IPS DF 19.7 (cell line): ENCODE results near the gene STXBP6.

ENCODE experiments used
- DNase-seq: peaks from one replicate; pipeline ENCODE4 v3.0.0-alpha.2; 2013; ENCODE audit warnings: low read depth, low spot score

STXBP6 gene

DNA sequence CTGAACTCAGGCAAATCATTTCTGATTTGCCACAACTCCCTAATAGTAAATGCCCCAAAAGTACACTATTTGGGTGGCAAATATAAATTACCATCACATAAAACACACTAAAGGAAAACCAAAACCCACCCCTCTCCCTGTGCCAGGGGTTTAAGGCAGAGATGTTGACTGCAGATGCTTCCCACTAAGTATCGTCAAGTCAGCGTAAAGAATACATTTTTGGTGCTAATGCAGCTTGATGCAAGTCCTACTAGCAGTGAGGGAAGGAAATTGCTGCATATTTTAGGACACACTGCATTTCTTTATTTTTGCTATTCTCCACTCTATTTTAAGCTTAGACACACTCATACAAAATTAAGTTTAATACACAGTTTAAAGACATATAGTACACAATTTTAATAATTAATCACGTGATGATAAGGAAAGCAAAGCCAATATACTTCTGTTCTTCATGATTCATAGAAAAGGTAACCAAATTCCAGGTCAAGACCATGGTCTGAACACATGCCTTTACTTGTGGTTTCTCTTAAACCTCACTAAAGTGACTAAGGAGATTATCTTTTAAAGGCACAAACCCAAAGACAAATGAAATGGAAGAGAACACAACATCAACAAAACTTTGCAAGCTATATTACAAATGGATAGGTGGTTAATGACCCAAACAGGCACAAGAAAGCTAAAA is 162.2 kb downstream of the STXBP6 start:
- DNase-seq, result no peak

- no peak for DNase-seq
These were observed 164.5 kb downstream of the STXBP6 start for GRCh38 chr14:24885410-24885913.

DNA sequence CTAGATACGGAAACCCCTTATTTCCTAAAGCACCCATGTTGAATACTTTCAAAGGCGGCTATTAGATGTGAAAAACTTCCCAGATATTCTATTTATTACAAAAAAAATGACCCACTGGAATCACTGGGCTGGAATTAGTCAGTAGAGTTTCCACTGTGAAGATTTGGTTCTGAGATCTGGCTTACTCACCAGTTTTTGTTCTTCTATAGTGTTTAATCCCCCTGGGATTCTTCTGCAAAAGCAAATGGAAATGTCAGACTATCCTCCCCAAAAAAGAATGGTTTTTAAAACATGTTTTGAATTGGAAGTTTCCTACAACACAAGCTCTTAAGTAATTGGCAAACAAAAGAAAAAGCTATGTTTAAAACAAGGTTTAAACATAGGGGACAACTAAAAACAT is 166.4 kb downstream of the STXBP6 start:
- no peak for DNase-seq

- no peak for DNase-seq
These were observed 168.6 kb downstream of the STXBP6 start for GRCh38 chr14:24881116-24881893.

DNA sequence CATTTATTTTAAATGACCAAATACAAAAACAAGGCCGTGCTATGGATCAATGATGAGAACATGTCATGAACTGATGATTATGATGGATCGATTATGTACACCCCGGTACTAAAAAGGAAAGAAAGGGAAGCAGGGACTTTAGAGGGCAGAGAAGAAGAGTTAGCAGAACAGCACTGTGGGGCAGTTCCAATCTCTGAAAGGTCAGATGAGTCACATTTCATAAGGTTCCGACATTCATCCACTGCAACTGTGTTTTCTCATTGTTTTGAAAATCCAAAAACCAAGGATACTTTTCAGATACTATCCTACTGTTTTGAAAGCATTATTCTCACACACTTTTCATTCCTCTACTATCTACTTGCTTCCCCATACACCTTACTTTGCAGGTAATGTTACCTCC is 169.3 kb downstream of the STXBP6 start:
- DNase-seq, result no peak

DNA sequence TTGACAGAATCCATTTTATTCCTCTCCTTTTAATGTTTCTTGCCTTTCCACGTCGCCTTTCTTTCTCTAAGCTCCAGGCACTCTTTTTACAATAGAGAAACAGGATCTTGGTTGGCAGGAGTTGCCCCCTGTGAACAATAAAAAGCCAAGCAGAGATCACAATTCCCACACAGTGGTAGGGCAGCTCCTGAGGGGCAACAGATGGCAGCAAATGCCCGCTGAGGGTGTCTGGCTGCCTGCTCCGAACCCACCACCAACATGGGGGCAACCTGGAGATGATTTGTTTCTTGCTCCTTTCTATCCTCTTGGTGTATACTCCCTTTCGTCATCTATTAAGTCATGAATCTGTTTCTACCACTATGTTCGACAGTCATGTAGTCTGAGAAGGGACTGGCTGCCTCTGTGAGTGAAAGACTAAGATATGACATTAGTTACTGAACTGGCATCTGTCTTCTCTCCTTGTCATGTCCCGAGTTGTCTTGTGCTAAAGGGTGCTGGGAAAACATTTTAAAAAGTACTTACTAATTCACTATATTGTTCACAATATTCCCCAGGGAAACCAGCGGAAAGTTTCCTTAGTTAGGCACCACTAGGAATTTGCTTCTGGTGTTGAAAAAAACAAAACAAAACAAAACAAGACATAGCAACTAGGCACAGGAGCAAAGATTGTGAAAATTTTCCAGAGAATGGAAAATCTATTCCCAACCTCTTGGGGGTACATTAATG is 170.1 kb downstream of the STXBP6 start:
- DNase-seq, result no peak

- no peak for DNase-seq
These were observed 173.0 kb downstream of the STXBP6 start for GRCh38 chr14:24876996-24877395.

DNA sequence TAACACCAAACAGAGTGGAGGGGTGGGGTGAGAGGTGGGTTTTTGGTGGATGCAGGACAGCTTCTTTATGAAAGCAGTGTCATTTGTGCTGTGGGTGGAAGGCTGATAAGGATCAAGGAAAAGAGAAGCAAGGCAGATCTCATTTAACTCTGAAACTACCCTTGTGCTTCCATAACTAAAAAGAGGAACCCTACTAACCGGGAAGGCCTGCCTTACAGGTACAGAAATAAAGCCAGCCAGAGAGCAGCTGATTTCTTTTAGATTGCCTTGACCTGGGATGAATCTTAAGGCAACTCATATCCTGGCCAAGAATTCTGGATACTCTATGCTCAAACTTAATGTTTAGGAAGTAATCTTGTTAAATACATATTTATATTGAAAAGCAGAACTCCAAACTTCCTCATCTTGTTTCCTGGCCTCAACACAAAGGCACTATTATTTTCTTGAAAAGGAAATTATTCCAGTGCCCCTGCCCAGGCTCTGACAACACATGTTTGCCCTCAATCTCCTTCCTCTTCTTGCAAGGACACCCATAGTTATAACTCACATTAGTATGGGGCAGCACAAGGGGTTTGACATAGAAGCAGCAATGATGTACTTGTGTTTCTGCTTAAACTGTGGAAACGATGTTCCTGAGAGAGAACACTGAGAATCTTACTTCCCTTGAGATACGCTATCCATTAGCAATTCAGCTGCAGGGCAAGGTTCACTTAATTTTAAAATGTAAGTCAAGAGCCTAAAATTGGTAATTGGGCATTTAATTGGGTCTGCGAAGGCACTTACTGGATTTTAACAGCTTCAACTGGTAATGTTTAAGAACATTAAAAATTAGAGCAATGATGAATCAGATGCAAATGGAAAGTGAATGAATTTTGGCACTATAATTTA is 173.7 kb downstream of the STXBP6 start:
- no peak for DNase-seq

- no peak for DNase-seq
These were observed 174.6 kb downstream of the STXBP6 start for GRCh38 chr14:24875203-24875838.

- DNase-seq, result no peak
These were observed 175.3 kb downstream of the STXBP6 start for GRCh38 chr14:24874514-24875202.

DNA sequence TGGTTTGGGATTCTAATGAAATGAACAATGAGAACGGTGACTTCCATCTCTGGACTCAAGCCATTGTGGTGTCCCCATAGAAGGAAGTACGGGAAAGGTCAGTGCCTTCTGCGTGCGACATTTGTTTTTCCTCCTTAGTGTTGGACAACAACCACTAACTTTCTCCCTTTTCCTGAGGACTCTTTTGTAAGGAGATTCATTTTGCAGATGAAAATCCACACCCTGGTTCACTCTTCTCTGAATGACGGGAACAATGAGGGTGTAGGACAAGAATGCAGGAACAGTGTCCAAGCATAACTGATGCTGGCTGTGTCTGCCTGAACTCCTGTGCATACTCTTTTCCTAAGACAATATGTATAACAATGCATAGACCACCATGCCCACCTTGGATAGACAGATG is 176.4 kb downstream of the STXBP6 start:
- no peak for DNase-seq

DNA sequence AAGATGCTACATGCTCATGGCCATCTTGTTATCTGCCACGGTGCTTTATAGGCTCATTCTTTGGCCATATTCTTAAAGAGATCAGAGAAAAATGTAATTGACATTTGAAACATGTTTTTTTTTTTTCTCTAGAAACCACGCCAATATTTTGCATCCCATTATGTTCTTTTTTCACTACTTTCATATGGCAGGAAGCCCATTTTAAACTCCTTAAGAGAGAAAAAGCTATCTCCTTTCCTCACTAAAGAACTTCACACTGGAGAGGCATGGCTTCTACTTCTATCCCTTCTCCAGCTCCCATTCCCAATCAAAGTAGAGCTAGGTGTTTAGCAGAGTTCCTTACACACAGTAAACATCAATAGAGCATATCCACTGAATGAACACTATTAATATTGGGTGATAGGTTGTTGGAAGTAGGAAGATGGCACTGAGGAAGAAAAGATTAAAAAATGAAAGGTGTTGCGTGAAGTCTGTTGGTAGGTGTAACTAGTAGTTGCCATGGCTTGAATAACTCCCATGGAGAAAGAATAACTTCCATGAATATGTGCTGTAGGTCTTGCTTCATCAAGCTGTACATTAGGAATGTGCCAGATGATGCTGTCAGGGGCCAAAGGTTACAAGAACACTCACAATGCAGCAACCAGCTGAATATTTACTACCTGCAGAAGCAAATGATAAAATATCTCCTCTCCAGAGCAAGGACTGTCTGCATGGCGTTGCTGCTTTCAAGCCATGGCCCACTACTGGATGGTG is 178.8 kb downstream of the STXBP6 start:
- no peak for DNase-seq

GRCh38 chr14:24868389-24868788 is 181.6 kb downstream of the STXBP6 start:
- DNase-seq, result no peak

GRCh38 chr14:24866067-24866639 is 183.8 kb downstream of the STXBP6 start:
- no peak for DNase-seq

DNA sequence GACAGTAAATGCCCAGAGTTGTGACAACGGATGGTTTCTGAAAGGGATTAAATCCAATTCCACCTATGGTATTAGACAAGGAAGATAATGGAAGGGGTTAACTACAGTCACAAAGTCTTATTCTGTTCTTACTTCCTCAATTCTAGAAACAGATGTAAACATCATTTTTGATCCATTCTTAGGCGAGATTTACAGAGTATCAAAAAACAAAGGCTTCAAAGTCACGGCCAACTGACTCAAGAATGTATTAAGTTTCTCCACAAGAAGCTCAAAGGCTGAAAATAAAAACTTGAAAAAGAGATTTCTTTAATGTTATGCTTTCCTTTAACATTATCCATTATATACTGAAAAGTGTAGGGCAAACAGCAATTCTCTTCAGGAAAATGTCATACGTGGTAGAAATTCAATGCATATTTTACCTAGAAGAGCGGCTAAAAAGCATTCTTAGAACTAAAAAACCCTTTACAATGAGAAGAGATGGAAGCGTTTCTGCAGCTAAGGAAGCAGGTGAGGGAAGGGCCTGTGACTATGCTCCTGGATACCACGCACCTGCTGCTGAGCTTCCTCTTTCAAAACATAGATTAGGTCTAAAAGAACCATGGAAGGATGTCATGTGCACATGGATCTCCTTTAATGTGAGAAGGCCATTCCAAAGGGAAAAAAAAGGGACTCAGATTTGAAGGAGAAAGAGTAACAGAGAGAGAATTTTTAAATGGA is 185.8 kb downstream of the STXBP6 start:
- DNase-seq, result no peak

GRCh38 chr14:24861083-24861630 is 188.8 kb downstream of the STXBP6 start:
- no peak for DNase-seq

DNA sequence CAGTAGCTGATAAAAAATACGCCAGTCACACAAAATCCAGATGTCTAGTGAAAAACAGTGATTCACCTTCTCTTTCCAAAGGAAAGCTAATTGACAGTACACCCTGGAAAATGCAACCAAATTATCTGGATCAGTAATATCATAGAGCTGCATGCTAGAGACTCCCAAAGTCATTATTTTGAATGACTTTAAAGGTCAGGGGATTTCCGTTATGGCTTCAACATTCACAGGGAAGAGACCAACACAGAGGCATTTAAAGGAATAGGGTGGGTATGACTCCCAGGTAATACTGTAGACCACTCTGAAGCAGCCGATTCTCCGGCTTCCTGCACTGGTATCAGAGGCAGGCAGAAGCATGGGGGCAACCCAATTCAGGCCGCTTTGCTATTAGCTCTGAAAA is 190.4 kb downstream of the STXBP6 start:
- DNase-seq, result no peak

DNA sequence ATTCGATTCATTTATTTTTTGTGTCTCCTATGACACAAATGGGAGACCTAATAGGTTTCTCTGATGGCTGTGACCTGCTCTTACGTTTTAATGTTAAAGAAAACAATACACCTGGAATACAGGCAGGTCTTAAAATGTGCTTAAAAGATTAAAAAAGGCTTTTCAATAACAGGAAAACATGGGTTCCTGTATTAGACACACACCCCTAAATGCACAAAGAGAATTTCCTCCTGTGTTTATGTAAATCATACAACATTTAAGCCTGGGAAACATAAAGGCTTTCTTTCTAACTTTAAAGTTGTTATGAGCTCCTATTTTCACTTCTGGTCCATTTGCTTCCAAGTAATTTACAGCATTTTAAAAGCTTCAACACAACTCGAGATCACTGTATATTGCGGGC is 191.3 kb downstream of the STXBP6 start:
- DNase-seq, result no peak
